ENCODE results near the gene SYNDIG1.

Gene SYNDIG1

GRCh38 chr20:24698706-24699206, 229.3 kb downstream of the SYNDIG1 start:
- no peak for DNase-seq

GRCh38 chr20:24699321-24700165, 230.1 kb downstream of the SYNDIG1 start:
- no peak for DNase-seq

- no peak for DNase-seq
These were observed 230.9 kb downstream of the SYNDIG1 start for GRCh38 chr20:24700166-24700860.

- no peak for DNase-seq
These were observed 231.6 kb downstream of the SYNDIG1 start for GRCh38 chr20:24701027-24701426.

GRCh38 chr20:24701668-24702067, 232.2 kb downstream of the SYNDIG1 start:
- no peak for DNase-seq

- DNase-seq, result no peak
These were observed 233.3 kb downstream of the SYNDIG1 start for GRCh38 chr20:24702501-24703283.

GRCh38 chr20:24703284-24703610, 233.8 kb downstream of the SYNDIG1 start:
- DNase-seq, result no peak

GRCh38 chr20:24704899-24705298, 235.5 kb downstream of the SYNDIG1 start:
- no peak for DNase-seq

GRCh38 chr20:24705486-24705885, 236.1 kb downstream of the SYNDIG1 start:
- no peak for DNase-seq

- no peak for DNase-seq
These were observed 239.2 kb downstream of the SYNDIG1 start for GRCh38 chr20:24708411-24709295.
